DND-41 (cell line): ENCODE results near the gene TJP3.

Source experiments
- CTCF ChIP-seq: IDR thresholded peaks from 2 replicates; pipeline ENCODE4 v1.5.1; 2012; ENCODE audit warnings: borderline replicate concordance, low read length, moderate library complexity, mild to moderate bottlenecking; ENCODE audit not compliant: poor library complexity, severe bottlenecking; ENCODE audit errors: extremely low read depth
- EZH2 ChIP-seq: IDR thresholded peaks from 3 replicates; pipeline ENCODE4 v1.6.1; 2012; ENCODE audit warnings: borderline replicate concordance, low read depth, mild to moderate bottlenecking, moderate library complexity, low read length, inconsistent platforms; ENCODE audit not compliant: severe bottlenecking

GRCh38 chr19:3748965-3749364 is 40.8 kb downstream of the TJP3 start:
- no peak for TF ChIP-seq CTCF
- TF ChIP-seq EZH2, result no peak
